ENCODE data around the gene AHCTF1. TPM values are rescaled to one million over a fixed set of nuclear protein-coding genes. Genes with fewer than 3 reads are reported as not detected.

The AHCTF1 gene
- total and polyA plus RNA-seq, 9 of the 15 experiments (the other 6 are each of a cell fraction or from before 2014, with no cell fraction given) = 9.4 to 102 (median 47.6) TPM

DNA sequence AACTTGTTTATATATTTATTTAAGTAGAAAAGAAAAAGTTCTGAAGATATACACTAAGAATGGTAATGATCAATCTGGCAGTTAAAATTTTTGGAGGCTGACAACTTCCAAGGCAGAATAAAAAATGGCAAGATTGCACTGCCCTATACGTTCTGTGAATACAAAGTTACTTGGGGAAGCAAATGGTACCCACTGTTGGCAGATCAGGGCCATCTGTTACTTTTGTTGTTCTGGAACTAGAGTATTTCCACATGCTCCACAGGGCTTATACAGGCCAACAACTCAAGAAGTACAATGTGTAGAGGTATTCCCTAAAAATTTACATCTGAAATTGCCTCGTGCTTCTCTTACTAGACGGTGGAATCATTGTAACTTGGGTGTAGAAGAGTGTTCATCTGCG, 53.2 kb downstream of the AHCTF1 start:
- Histone ChIP-seq H3K9me3 (replicated peaks; ENCODE audit: control insufficient read depth, insufficient read depth, low read depth, low read length) (no peaks in the 10 kb centered on the region), H4K20me1 (replicated peaks; ENCODE audit: control insufficient read depth, insufficient read depth, low read length) (no peaks in the 10 kb centered on the region), H3K9ac (ENCODE audit: insufficient read depth in 1 of 2, low read depth in 2 of 2, low read length in 2 of 2) (no peak overlapping the region), H3K27me3 (ENCODE audit: control insufficient read depth in 2 of 2, insufficient read depth in 2 of 2, low read length in 2 of 2) (no peaks in the 10 kb centered on the region), H3K4me2 (ENCODE audit: insufficient read depth, low read length) (no peak overlapping the region), H3K79me2 (ENCODE audit: control insufficient read depth, insufficient read depth, low read length) (peaks cover 33% of the 10 kb centered on the region; the same call in 2 of the 3 replicates), H2AFZ (ENCODE audit: low read depth, low read length) (no peak overlapping the region), H3K9me1 (ENCODE audit: control insufficient read depth, insufficient read depth, low read length) (no peaks in the 10 kb centered on the region), H3K27ac (ENCODE audit: extremely low read depth, low read depth, low read length) (no peak overlapping the region), H3K4me3 (no peak overlapping the region), H3K4me1 (replicated peaks in 1 of 2; ENCODE audit: control insufficient read depth in 2 of 2, insufficient read depth in 2 of 2, low read length in 2 of 2) (no peaks in the 10 kb centered on the region), H3K36me3 (ENCODE audit: control insufficient read depth, insufficient read depth, low read length) (peaks cover 84% of the 10 kb centered on the region)
- in situ Hi-C loops (cut with MboI) = no loop called here
- TF ChIP-seq TSC22D4 (tag; IDR thresholded peaks at IDR 0.05) = no peak
- TF ChIP-seq KLF1 (tag; IDR thresholded peaks at IDR 0.05) = no peak
- TF ChIP-seq ZNF696 (CRISPR knock-in tag; conservative IDR thresholded peaks at IDR 0.05) = no peak
- TF ChIP-seq, protein P1, sequence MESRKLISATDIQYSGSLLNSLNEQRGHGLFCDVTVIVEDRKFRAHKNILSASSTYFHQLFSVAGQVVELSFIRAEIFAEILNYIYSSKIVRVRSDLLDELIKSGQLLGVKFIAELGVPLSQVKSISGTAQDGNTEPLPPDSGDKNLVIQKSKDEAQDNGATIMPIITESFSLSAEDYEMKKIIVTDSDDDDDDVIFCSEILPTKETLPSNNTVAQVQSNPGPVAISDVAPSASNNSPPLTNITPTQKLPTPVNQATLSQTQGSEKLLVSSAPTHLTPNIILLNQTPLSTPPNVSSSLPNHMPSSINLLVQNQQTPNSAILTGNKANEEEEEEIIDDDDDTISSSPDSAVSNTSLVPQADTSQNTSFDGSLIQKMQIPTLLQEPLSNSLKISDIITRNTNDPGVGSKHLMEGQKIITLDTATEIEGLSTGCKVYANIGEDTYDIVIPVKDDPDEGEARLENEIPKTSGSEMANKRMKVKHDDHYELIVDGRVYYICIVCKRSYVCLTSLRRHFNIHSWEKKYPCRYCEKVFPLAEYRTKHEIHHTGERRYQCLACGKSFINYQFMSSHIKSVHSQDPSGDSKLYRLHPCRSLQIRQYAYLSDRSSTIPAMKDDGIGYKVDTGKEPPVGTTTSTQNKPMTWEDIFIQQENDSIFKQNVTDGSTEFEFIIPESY (CRISPR knock-in tag; IDR thresholded peaks at IDR 0.05) = no peak
- TF ChIP-seq TCF3 (CRISPR knock-in tag; IDR thresholded peaks at IDR 0.05) = no peak
- no peak for TF ChIP-seq SMC3 (conservative IDR thresholded peaks at IDR 0.05; ENCODE audit: insufficient read depth, low read depth, low read length)
- TF ChIP-seq RUNX1 (IDR thresholded peaks at IDR 0.05; ENCODE audit: low read depth) = no peak
- TF ChIP-seq, protein P2, sequence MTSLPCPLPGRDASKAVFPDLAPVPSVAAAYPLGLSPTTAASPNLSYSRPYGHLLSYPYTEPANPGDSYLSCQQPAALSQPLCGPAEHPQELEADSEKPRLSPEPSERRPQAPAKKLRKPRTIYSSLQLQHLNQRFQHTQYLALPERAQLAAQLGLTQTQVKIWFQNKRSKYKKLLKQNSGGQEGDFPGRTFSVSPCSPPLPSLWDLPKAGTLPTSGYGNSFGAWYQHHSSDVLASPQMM (CRISPR knock-in tag; IDR thresholded peaks at IDR 0.05) = no peak
- TF ChIP-seq U2AF1 (optimal IDR thresholded peaks at IDR 0.05; ENCODE audit: low read depth, low read length) = no peak
- no peak for TF ChIP-seq EP300 (IDR thresholded peaks at IDR 0.05; ENCODE audit: low read length)
- CTCF ChIA-PET (ENCODE audit: low intra/inter-chr PET ratio) = no interaction called here
- DNase-seq (ENCODE audit: extremely low read depth in 1 of 4, low spot score in 3 of 4) (no peak), FAIRE-seq (no peak), ATAC-seq (no peak)
- intact Hi-C loops (cut with micrococcal nuclease) = no loop called here
- POLR2A ChIA-PET = interaction anchor here (1.5 kb wide), 1 partner anchor 13 kb away, joined by 7 read pairs; no protein-coding TSS in a partner anchor
- no TSS peak for BruUV-seq (replicated peaks)
- over 99% methylated on average over 4 of the region's 4 CpGs for WGBS (ENCODE audit: insufficient coverage, low coverage, missing lambda C conversion rate)

Measured in K562 (cell line).